SK-MEL-5 (cell line): ENCODE results near the gene CPOX. TPM values are rescaled to one million over a fixed set of nuclear protein-coding genes. Genes with fewer than 3 reads are reported as not detected.

Experiments used
- DNase-seq: peaks from one replicate; pipeline ENCODE4 v3.0.0-alpha.2; 2016; ENCODE audit warnings: low read depth, low spot score
- in situ Hi-C: cut with HindIII; loops from 2 replicates; pipeline ENCODE4 v1.10.0; 2016; ENCODE audit warnings: low sequenced_read_pairs, high pct_unique_total_duplicates, low pct_unique_long_range_greater_than_20kb
- total RNA-seq: library from RNA; depleted of rRNA; stranded (reverse); fragments of >200 nt; shearing (Covaris generic); gene quantifications from 2 replicates; pipeline ENCODE4 v1.2.3, GENCODE V29; 2014; rRNA removed

Gene CPOX
- total RNA-seq, 1 experiment from 2014 or later: 69.5 TPM

- DNase-seq: no peak
- in situ Hi-C loops: no loop called here
Observed at GRCh38 chr3:98529856-98530459, 63.5 kb downstream of the CPOX start.

Other genes with a start within 250 kb of the CPOX start
- not detected in 2 replicates for gene OR5K4, start 239.8 kb downstream of the CPOX start, total RNA-seq
- not detected in 2 replicates for gene OR5K3, start 202.9 kb downstream of the CPOX start, total RNA-seq
- not detected in 2 replicates for gene OR5K1, start 130.4 kb downstream of the CPOX start, total RNA-seq
- gene OR5K2, start 95.9 kb downstream of the CPOX start, total RNA-seq: not detected in 2 replicates
- gene CLDND1, start 70.7 kb downstream of the CPOX start, total RNA-seq: 81.5 and 82.6 TPM in 2 replicates
- gene GPR15, start 61.6 kb downstream of the CPOX start, total RNA-seq: not detected in 2 replicates
- 254 and 271 TPM in 2 replicates for gene ST3GAL6, start 169.7 kb upstream of the CPOX start, total RNA-seq